OCI-LY3 (cell line): ENCODE results near the gene CCRL2.

Source experiments
- H2AFZ ChIP-seq: fragments of 200-600, 300-600 bp; shearing (Covaris generic); 2 replicates; pipeline ENCODE4 v1.6.0; 2014; ENCODE audit warnings: antibody characterized with exemption, low read depth, low read length
- H3K27ac ChIP-seq: fragments of 200-600, 300-600 bp; sonication (generic); 2 replicates; pipeline ENCODE4 v1.5.1; 2014; ENCODE audit warnings: mild to moderate bottlenecking, low read length, moderate library complexity, mixed read lengths
- H3K27me3 ChIP-seq: fragments of 200-600, 300-600 bp; sonication (generic); 2 replicates; pipeline ENCODE4 v1.6.1; 2014; ENCODE audit warnings: low read depth, low read length, mixed read lengths
- H3K36me3 ChIP-seq: fragments of 200-600, 300-600 bp; sonication (generic); replicated peaks from 2 replicates; pipeline ENCODE3; 2014; ENCODE audit warnings: low read depth, low read length, mixed read lengths
- H3K4me1 ChIP-seq: fragments of 300-600, 200-600 bp; sonication (generic); 2 replicates; pipeline ENCODE4 v1.6.1; 2014; ENCODE audit warnings: low read length, mixed read lengths
- H3K4me2 ChIP-seq: fragments of 200-600, 300-600 bp; sonication (generic); 2 replicates; pipeline ENCODE4 v1.6.1; 2014; ENCODE audit warnings: low read length, mixed read lengths
- H3K4me3 ChIP-seq: fragments of 300-600, 200-600 bp; sonication (generic); 2 replicates; pipeline ENCODE4 v1.5.1; 2014; ENCODE audit warnings: antibody characterized with exemption, mild to moderate bottlenecking, low read length, moderate library complexity
- H3K79me2 ChIP-seq: fragments of 300-600, 200-600 bp; shearing (Covaris generic); 2 replicates; pipeline ENCODE4 v1.6.1; 2014; ENCODE audit warnings: mild to moderate bottlenecking, low read length, mixed read lengths
- H3K9ac ChIP-seq: fragments of 300-600, 200-600 bp; shearing (Covaris generic); 2 replicates; pipeline ENCODE4 v1.6.0; 2014; ENCODE audit warnings: mild to moderate bottlenecking, low read length, moderate library complexity
- H3K9me3 ChIP-seq: fragments of 200-600, 300-600 bp; shearing (Covaris generic); 2 replicates; pipeline ENCODE4 v1.6.1; 2014; ENCODE audit warnings: low read length, mixed read lengths; ENCODE audit not compliant: insufficient read depth
- H4K20me1 ChIP-seq: fragments of 200-600, 300-600 bp; sonication (generic); 2 replicates; pipeline ENCODE4 v1.6.1; 2016; ENCODE audit warnings: low read length, mixed read lengths; ENCODE audit not compliant: insufficient read depth
- EZH2phosphoT487 ChIP-seq: fragments of 200-600 bp; shearing (Covaris generic); IDR thresholded peaks from 2 replicates; pipeline ENCODE4 v1.6.1; 2018; ENCODE audit warnings: antibody characterized with exemption, mixed run types, low read depth
- TF ChIP-seq, protein P1 (sequence below): fragments of 200-600, 300-600 bp; sonication (generic); IDR thresholded peaks from 2 replicates; pipeline ENCODE4 v1.5.1; 2014; ENCODE audit warnings: antibody characterized with exemption, low read length, low read depth

The CCRL2 gene

DNA sequence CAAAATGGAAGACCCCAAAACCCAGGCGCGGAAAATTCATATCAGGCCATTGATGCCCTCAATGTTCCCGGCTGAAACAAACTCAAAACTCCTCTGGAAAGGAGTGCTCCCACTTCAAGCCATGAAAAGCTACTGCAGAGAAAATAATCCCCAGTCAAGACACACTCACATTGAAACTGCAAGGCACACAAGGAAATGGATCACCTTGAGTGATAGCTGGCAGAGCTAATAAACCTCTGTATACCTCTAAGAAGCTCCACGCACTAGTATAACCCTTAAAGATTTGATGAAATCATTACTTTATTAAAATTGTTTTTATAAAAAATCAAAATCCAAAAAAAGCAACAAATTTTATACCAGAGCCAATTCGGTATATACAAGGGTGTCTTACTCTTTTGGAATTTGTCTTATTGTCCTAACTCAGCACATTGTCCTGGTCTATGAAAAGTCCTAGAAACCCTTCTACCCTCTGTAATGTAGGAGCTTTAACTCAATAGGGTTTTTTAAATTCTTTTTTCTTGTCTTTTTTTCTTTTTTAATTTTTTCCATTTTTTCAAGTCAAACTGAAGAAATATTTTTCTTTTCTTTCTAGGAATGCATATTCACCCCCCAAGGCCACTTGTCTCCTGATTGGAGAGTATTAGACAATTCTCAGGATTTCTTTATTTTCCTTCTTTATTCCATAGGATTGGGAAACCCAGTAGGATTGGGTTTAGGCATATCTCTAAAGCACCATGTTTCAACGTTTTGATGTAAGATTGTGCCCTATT is 8.7 kb upstream of the CCRL2 start:
- Histone ChIP-seq H3K4me1 (peaks cover 7% of the 10 kb centered on the region), H3K9ac (no peak overlapping the region)

DNA sequence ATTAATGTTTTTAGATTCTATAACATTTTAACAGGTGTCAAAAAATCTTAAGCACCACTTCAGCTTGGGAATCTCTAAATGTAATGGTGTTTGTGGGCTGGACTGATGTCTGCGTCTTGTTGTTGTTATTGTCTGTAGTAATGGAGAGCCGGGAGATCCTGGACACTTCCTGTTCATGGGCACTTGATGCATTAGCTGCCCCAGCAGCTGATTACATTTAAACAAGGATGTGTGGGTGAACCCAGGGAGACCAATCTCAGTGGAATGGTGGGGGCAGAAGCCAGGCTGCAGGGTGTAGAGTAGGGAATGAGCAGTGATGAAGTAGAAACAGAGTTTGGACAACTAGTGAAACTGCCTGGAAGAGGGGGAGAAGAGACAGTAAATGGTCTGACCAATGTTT is 8.0 kb upstream of the CCRL2 start:
- no peak overlapping the region for H3K4me2 ChIP-seq
- no peak overlapping the region for H3K9ac ChIP-seq
- no peaks in the 10 kb centered on the region for H3K9me3 ChIP-seq
- no peak overlapping the region for H2AFZ ChIP-seq
- H3K4me1 ChIP-seq: peaks cover 7% of the 10 kb centered on the region
- no peaks in the 10 kb centered on the region for H3K36me3 ChIP-seq
- H3K79me2 ChIP-seq: no peaks in the 10 kb centered on the region
- H3K27ac ChIP-seq: no peak overlapping the region
- H3K4me3 ChIP-seq: no peak overlapping the region
- TF ChIP-seq, protein P1, sequence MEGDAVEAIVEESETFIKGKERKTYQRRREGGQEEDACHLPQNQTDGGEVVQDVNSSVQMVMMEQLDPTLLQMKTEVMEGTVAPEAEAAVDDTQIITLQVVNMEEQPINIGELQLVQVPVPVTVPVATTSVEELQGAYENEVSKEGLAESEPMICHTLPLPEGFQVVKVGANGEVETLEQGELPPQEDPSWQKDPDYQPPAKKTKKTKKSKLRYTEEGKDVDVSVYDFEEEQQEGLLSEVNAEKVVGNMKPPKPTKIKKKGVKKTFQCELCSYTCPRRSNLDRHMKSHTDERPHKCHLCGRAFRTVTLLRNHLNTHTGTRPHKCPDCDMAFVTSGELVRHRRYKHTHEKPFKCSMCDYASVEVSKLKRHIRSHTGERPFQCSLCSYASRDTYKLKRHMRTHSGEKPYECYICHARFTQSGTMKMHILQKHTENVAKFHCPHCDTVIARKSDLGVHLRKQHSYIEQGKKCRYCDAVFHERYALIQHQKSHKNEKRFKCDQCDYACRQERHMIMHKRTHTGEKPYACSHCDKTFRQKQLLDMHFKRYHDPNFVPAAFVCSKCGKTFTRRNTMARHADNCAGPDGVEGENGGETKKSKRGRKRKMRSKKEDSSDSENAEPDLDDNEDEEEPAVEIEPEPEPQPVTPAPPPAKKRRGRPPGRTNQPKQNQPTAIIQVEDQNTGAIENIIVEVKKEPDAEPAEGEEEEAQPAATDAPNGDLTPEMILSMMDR: no peak
- TF ChIP-seq EZH2phosphoT487: no peak
- H3K27me3 ChIP-seq: peaks cover 31% of the 10 kb centered on the region
- H4K20me1 ChIP-seq: no peaks in the 10 kb centered on the region

More for the DNA sequence above, 8.7 kb upstream of the CCRL2 start:
- Histone ChIP-seq H3K27ac (no peak overlapping the region), H3K9me3 (no peaks in the 10 kb centered on the region), H3K27me3 (peaks cover 32% of the 10 kb centered on the region), H3K4me2 (no peak overlapping the region), H3K36me3 (no peaks in the 10 kb centered on the region), H2AFZ (no peak overlapping the region), H3K4me3 (no peak overlapping the region), H3K79me2 (no peaks in the 10 kb centered on the region), H4K20me1 (no peaks in the 10 kb centered on the region)
- TF ChIP-seq EZH2phosphoT487: no peak
- TF ChIP-seq, protein P1: no peak

DNA sequence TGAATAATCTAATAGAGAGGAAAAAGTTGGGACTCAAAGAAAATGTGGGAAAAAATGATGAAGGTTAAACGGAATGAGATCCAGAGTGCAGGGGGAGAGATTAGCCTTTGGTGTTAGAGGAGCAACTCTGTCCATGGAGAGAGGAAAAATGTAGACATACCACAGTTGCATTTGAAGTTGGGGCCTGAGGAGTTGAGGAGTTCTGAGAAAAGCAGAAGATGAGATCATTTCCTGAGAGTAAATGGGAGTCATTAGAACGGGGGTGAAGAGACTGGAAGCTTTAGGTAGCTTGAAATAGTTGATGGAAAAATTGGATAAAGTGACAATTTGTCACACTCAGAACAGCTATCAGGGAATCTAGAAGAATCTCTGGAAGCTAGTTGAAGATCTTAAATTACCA is 7.5 kb upstream of the CCRL2 start:
- Histone ChIP-seq H4K20me1 (no peaks in the 10 kb centered on the region), H3K4me3 (no peak overlapping the region), H3K36me3 (no peaks in the 10 kb centered on the region), H3K9me3 (no peaks in the 10 kb centered on the region), H3K4me2 (no peak overlapping the region), H3K4me1 (peaks cover 7% of the 10 kb centered on the region), H3K79me2 (no peaks in the 10 kb centered on the region), H3K27me3 (peaks cover 27% of the 10 kb centered on the region), H3K9ac (no peak overlapping the region), H3K27ac (no peak overlapping the region), H2AFZ (no peak overlapping the region)
- no peak for TF ChIP-seq EZH2phosphoT487
- TF ChIP-seq, protein P1: no peak

DNA sequence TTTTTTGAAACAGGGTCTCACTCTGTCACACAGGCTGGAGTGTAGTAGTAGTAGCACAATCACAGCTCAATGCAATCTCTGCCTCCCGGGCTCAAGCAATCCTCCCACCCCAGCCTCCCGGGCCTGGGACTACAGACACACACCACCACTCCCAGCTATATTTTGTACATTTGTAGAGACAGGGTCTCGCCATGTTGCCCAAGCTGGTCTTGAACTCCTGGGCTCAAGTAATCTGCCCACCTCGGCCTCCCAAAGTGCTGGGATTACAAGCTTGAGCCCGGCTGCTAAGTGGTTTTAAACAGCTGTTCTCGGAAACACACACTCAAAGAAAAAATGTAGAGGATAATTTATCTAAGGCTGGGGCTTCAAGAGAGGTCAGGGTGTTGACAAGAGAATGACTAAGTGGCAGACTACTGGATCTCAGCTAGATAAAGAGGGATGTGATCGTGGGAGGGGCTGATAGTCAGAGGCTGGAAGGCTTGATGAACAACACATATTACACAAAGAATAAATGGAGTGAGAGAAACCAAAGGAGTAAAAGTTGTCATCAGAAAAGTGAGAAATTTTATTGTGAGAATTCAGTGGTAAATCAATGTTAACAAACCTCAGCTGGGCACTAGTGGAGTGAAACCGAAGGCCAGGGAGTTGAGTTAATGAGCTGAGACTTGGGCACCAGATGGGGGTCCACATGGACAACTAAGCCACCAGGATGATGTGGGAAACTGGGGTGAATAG is 6.9 kb upstream of the CCRL2 start:
- Histone ChIP-seq H3K4me1 (peaks cover 7% of the 10 kb centered on the region), H3K4me2 (no peak overlapping the region), H3K27me3 (peaks cover 27% of the 10 kb centered on the region)

More for the DNA sequence above, 6.9 kb upstream of the CCRL2 start:
- Histone ChIP-seq H3K4me3 (no peak overlapping the region), H3K79me2 (no peaks in the 10 kb centered on the region), H3K36me3 (no peaks in the 10 kb centered on the region), H3K9ac (no peak overlapping the region), H3K27ac (no peak overlapping the region), H3K9me3 (no peaks in the 10 kb centered on the region), H4K20me1 (no peaks in the 10 kb centered on the region), H2AFZ (no peak overlapping the region)
- TF ChIP-seq EZH2phosphoT487: no peak
